Gastrocnemius medialis (tissue), 4 donors: ENCODE data around the gene CTIF. TPM values are rescaled to one million over a fixed set of nuclear protein-coding genes. Genes with fewer than 3 reads are reported as not detected.

Experiments used
- ATAC-seq, 2 donors: fragments of 150-250 bp; one replicate each; pipeline ENCODE4 v1.9.1; 2016
- DNase-seq, 2 donors: peaks; one replicate each; pipeline ENCODE4 v3.0.0-alpha.2; 2019
- H3K27ac ChIP-seq, 4 donors: fragments of 200-600 bp; sonication (generic); 1 replicate in 1 of 4; 2 replicates in 3 of 4; pipeline ENCODE4 v1.5.1; 2016 to 2018; ENCODE audit warnings: mild to moderate bottlenecking in 2 of 4, moderate library complexity in 1 of 4
- H3K27me3 ChIP-seq, 3 donors: fragments of 200-600 bp; sonication (generic) in 2 of 3; 1 replicate in 1 of 3; 2 replicates in 2 of 3; pipeline versions ENCODE4 v1.5.1 to v1.6.0; 2016 to 2019; ENCODE audit warnings: mild to moderate bottlenecking in 1 of 3, moderate library complexity in 1 of 3
- H3K36me3 ChIP-seq, 2 donors: fragments of 200-600 bp; sonication (generic) in 1 of 2; one replicate each; pipeline ENCODE4 v1.5.1; 2017 to 2018
- H3K4me1 ChIP-seq, 2 donors: fragments of 200-600 bp; sonication (generic) in 1 of 2; one replicate each; pipeline ENCODE4 v1.5.1; 2016 to 2017; ENCODE audit warnings: mild to moderate bottlenecking in 2 of 2
- H3K4me3 ChIP-seq, 4 donors: fragments of 200-600 bp; sonication (generic) in 3 of 4; 1 replicate in 1 of 4; 2 replicates in 3 of 4; pipeline ENCODE4 v1.5.1; 2016 to 2019; ENCODE audit warnings: mild to moderate bottlenecking in 2 of 4
- H3K9me3 ChIP-seq, 3 donors: fragments of 200-600 bp; sonication (generic) in 2 of 3; 1 replicate in 1 of 3; 2 replicates in 2 of 3; pipeline ENCODE4 v1.5.1; 2016 to 2019
- CTCF ChIP-seq, 5 experiments: fragments of 450-650 bp in 3 of 5; fragments of 200-600 bp in 2 of 5; sonication (generic) in 2 of 5; IDR thresholded peaks in 4 of 5; conservative IDR thresholded peaks in 1 of 5; 1 replicate in 4 of 5; 2 replicates in 1 of 5; pipeline ENCODE4 v1.5.1; 2016 to 2019; ENCODE audit warnings: antibody characterized with exemption in 5 of 5, mild to moderate bottlenecking in 3 of 5, moderate library complexity in 3 of 5
- POLR2A ChIP-seq, 2 donors: fragments of 450-650 bp; IDR thresholded peaks; one replicate each; pipeline ENCODE4 v1.6.1; 2017; ENCODE audit warnings: antibody characterized with exemption in 2 of 2, mild to moderate bottlenecking in 2 of 2, moderate library complexity in 2 of 2
- in situ Hi-C, 4 donors: fragments of 200-750 bp; cut with MboI; loops; one replicate each; pipeline versions ENCODE4 v1.15.0 to v1.8.0; 2017; ENCODE audit warnings: low sequenced_read_pairs in 4 of 4
- intact Hi-C: fragments of 100-400 bp; cut with DNase I; formaldehyde crosslinking; loops from one replicate; pipeline ENCODE4 v1.15.1; 2023; ENCODE audit warnings: low total_unique reads
- total RNA-seq, 4 donors: library from RNA; depleted of rRNA; stranded (reverse); fragments of >200 nt; gene quantifications; one replicate each; pipeline versions ENCODE4 v1.1.0 to v1.2.3, GENCODE V29; 2016

The CTIF gene
- total RNA-seq, 4 donors from 2014 or later = 20.2 to 35.4 (median 23.1) TPM

GRCh38 chr18:48698707-48699106 is 159.9 kb downstream of the CTIF start:
- in situ Hi-C loops = loop anchor here in 3 of 4 donors (25.0 kb wide), 4 partner anchors 239 to 739 kb away; partner anchors contain the start of gene SMAD7 (in 1 of the 3)
- Histone ChIP-seq H3K27me3 (no peaks in the 10 kb centered on the region), H3K36me3 (no peaks in the 10 kb centered on the region), H3K4me1 (peaks cover 15 to 22% of the 10 kb centered on the region in 2 donors), H3K4me3 (no peak overlapping the region), H3K27ac (no peak overlapping the region), H3K9me3 (no peaks in the 10 kb centered on the region)
- intact Hi-C loops = loop anchor here (10.0 kb wide), 1 partner anchor 66 kb away; no protein-coding TSS in a partner anchor
- DNase-seq = no peak
- TF ChIP-seq CTCF (IDR thresholded peaks at IDR 0.05 in 4 of 5, conservative IDR thresholded peaks at IDR 0.05 in 1 of 5) (no peak), POLR2A (IDR thresholded peaks at IDR 0.05) (no peak)
- no peak for ATAC-seq

- no peaks in the 10 kb centered on the region for H3K36me3 ChIP-seq
- H3K4me3 ChIP-seq = no peak overlapping the region
- no peak for TF ChIP-seq POLR2A (IDR thresholded peaks at IDR 0.05)
- TF ChIP-seq CTCF (IDR thresholded peaks at IDR 0.05 in 4 of 5, conservative IDR thresholded peaks at IDR 0.05 in 1 of 5) = no peak
- H3K9me3 ChIP-seq = no peaks in the 10 kb centered on the region
- in situ Hi-C loops (loop anchor here in 3 of 4 donors (25.0 kb wide), 4 partner anchors 238 to 738 kb away; partner anchors contain the start of gene SMAD7 (in 1 of the 3)), intact Hi-C loops (loop anchor here (10.0 kb wide), 1 partner anchor 65 kb away; no protein-coding TSS in a partner anchor)
- no peak overlapping the region for H3K27ac ChIP-seq
- no peaks in the 10 kb centered on the region for H3K27me3 ChIP-seq
- no peak for DNase-seq
- peaks cover 6 to 11% of the 10 kb centered on the region in 2 donors for H3K4me1 ChIP-seq
- ATAC-seq = no peak
Measured at GRCh38 chr18:48699761-48700160, 160.9 kb downstream of the CTIF start.

GRCh38 chr18:48700446-48700845 is 161.6 kb downstream of the CTIF start:
- H3K9me3 ChIP-seq = no peaks in the 10 kb centered on the region
- TF ChIP-seq POLR2A (IDR thresholded peaks at IDR 0.05) = no peak
- H3K36me3 ChIP-seq = no peaks in the 10 kb centered on the region
- DNase-seq (no peak), ATAC-seq (no peak)
- intact Hi-C loops = no loop called here
- no peak overlapping the region for H3K27ac ChIP-seq
- in situ Hi-C loops = no loop called here
- no peak overlapping the region for H3K4me3 ChIP-seq
- H3K4me1 ChIP-seq = peaks cover 0 to 5% of the 10 kb centered on the region in 2 donors
- no peaks in the 10 kb centered on the region for H3K27me3 ChIP-seq

- H3K27me3 ChIP-seq = no peaks in the 10 kb centered on the region
- no peak overlapping the region for H3K4me3 ChIP-seq
- TF ChIP-seq CTCF (IDR thresholded peaks at IDR 0.05 in 4 of 5, conservative IDR thresholded peaks at IDR 0.05 in 1 of 5) (no peak), POLR2A (IDR thresholded peaks at IDR 0.05) (no peak)
- in situ Hi-C loops = no loop called here
- DNase-seq (no peak), ATAC-seq (no peak)
- intact Hi-C loops = no loop called here
- peaks cover 0 to 5% of the 10 kb centered on the region in 2 donors for H3K4me1 ChIP-seq
- no peak overlapping the region for H3K27ac ChIP-seq
- no peaks in the 10 kb centered on the region for H3K9me3 ChIP-seq
- no peaks in the 10 kb centered on the region for H3K36me3 ChIP-seq
Measured at GRCh38 chr18:48702346-48703027, 163.7 kb downstream of the CTIF start.

GRCh38 chr18:48703028-48703386 is 164.2 kb downstream of the CTIF start:
- intact Hi-C loops = no loop called here
- no peaks in the 10 kb centered on the region for H3K27me3 ChIP-seq
- ATAC-seq (no peak), DNase-seq (no peak)
- no peak overlapping the region for H3K4me3 ChIP-seq
- no peaks in the 10 kb centered on the region for H3K36me3 ChIP-seq
- no peaks in the 10 kb centered on the region for H3K9me3 ChIP-seq
- H3K27ac ChIP-seq = no peak overlapping the region
- peaks cover 0 to 5% of the 10 kb centered on the region in 2 donors for H3K4me1 ChIP-seq
- TF ChIP-seq CTCF (IDR thresholded peaks at IDR 0.05 in 4 of 5, conservative IDR thresholded peaks at IDR 0.05 in 1 of 5) = no peak
- TF ChIP-seq POLR2A (IDR thresholded peaks at IDR 0.05) = no peak
- in situ Hi-C loops = no loop called here
